ENCODE data around the gene EIF2D.

The EIF2D gene

GRCh38 chr1:206649261-206649921 lies 37.1 kb upstream of the EIF2D start:
- TF ChIP-seq GATA2 (IDR thresholded peaks at IDR 0.05; ENCODE audit: low read depth, low read length) = no peak
- no peak for TF ChIP-seq GATA3 (IDR thresholded peaks at IDR 0.05; ENCODE audit: low read depth, low read length)

DNA sequence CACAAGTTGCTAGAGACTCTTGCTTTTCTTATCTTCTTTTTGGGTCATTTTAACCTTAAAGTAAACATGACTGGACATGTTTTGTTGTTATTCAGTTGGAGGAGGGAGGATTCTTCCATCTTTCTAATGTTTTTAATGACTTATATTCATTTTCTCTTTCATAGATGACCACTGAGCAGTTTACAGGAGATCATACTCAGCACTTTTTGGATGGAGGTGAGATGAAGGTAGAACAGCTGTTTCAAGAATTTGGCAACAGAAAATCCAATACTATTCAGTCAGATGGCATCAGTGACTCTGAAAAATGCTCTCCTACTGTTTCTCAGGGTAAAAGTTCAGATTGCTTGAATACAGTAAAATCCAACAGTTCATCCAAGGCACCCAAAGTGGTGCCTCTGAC lies 35.0 kb upstream of the EIF2D start:
- TF ChIP-seq GATA2 (IDR thresholded peaks at IDR 0.05; ENCODE audit: low read depth, low read length) (no peak), GATA3 (IDR thresholded peaks at IDR 0.05; ENCODE audit: low read depth, low read length) (no peak)

- TF ChIP-seq GATA2 (IDR thresholded peaks at IDR 0.05; ENCODE audit: low read depth, low read length) = no peak
- TF ChIP-seq GATA3 (IDR thresholded peaks at IDR 0.05; ENCODE audit: low read depth, low read length) = no peak
Observed at GRCh38 chr1:206646504-206646903, 34.2 kb upstream of the EIF2D start.

GRCh38 chr1:206643118-206643698 lies 30.9 kb upstream of the EIF2D start:
- TF ChIP-seq GATA2 (IDR thresholded peaks at IDR 0.05; ENCODE audit: low read depth, low read length) = no peak
- no peak for TF ChIP-seq GATA3 (IDR thresholded peaks at IDR 0.05; ENCODE audit: low read depth, low read length)

DNA sequence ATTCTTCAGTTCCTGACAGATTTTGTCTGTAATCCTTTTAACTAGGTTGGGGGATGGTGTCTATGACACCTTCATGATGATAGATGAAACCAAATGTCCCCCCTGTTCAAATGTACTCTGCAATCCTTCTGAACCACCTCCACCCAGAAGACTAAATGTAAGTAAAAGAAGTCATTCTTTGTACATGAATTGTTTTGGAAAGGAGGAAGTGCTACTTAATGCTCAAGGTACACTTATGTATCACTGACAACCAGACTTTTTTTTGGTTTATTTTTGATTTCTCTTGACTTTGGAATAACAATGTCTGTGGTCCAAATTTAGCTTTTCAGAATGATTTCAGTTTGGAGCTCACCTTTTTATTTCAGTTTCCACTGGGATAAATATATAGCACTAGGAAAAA lies 25.3 kb upstream of the EIF2D start:
- TF ChIP-seq GATA2 (IDR thresholded peaks at IDR 0.05; ENCODE audit: low read depth, low read length) (no peak), GATA3 (IDR thresholded peaks at IDR 0.05; ENCODE audit: low read depth, low read length) (no peak)

GRCh38 chr1:206636671-206637070 lies 24.4 kb upstream of the EIF2D start:
- no peak for TF ChIP-seq GATA3 (IDR thresholded peaks at IDR 0.05; ENCODE audit: low read depth, low read length)
- no peak for TF ChIP-seq GATA2 (IDR thresholded peaks at IDR 0.05; ENCODE audit: low read depth, low read length)

- TF ChIP-seq GATA2 (IDR thresholded peaks at IDR 0.05; ENCODE audit: low read depth, low read length) (no peak), GATA3 (IDR thresholded peaks at IDR 0.05; ENCODE audit: low read depth, low read length) (no peak)
Observed at GRCh38 chr1:206635978-206636345, 23.7 kb upstream of the EIF2D start.

GRCh38 chr1:206635080-206635977 lies 23.1 kb upstream of the EIF2D start, which contains the start of gene DYRK3:
TSS of gene DYRK3 (plus strand) at chr1:206635536. CDS start at chr1:206635704, 168 bp downstream.
- TF ChIP-seq GATA2 (IDR thresholded peaks at IDR 0.05; ENCODE audit: low read depth, low read length) (no peak; the same call in 1 of the 2 replicates), GATA3 (IDR thresholded peaks at IDR 0.05; ENCODE audit: low read depth, low read length) (no peak)

GRCh38 chr1:206634365-206635079 lies 22.3 kb upstream of the EIF2D start:
- TF ChIP-seq GATA3 (IDR thresholded peaks at IDR 0.05; ENCODE audit: low read depth, low read length) (no peak), GATA2 (IDR thresholded peaks at IDR 0.05; ENCODE audit: low read depth, low read length) (no peak)

DNA sequence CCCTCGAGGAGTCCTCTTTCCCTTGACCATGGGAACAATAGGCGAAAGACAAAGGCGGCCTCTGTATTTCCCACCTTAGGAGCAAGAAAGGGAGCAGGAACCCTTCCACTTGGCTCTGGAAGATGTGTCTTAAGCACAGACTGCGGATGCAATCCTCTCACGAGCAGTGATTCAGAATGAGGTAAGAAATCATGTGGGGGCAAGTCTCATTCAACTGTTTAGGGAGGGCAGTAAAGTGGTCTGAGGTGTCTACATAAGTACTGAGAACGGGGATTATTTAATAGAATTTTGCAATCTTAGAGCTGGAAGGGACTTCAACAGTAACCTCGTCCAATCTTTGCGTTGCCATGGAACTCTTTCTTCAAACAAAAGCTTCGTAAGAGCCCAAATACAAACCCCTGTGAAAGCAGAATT lies 21.4 kb upstream of the EIF2D start:
- TF ChIP-seq GATA3 (IDR thresholded peaks at IDR 0.05; ENCODE audit: low read depth, low read length) = no peak
- no peak for TF ChIP-seq GATA2 (IDR thresholded peaks at IDR 0.05; ENCODE audit: low read depth, low read length)

GRCh38 chr1:206631085-206631509 lies 18.8 kb upstream of the EIF2D start:
- TF ChIP-seq GATA3 (IDR thresholded peaks at IDR 0.05; ENCODE audit: low read depth, low read length) (no peak), GATA2 (IDR thresholded peaks at IDR 0.05; ENCODE audit: low read depth, low read length) (no peak)

- TF ChIP-seq GATA2 (IDR thresholded peaks at IDR 0.05; ENCODE audit: low read depth, low read length) = no peak
Observed at GRCh38 chr1:206628916-206629315, 16.7 kb upstream of the EIF2D start.

- TF ChIP-seq GATA2 (IDR thresholded peaks at IDR 0.05; ENCODE audit: low read depth, low read length) (no peak), GATA3 (IDR thresholded peaks at IDR 0.05; ENCODE audit: low read depth, low read length) (no peak)
Observed at GRCh38 chr1:206609229-206609991, 2.9 kb downstream of the EIF2D start.
